Natural killer cell (primary cell): ENCODE data around the gene JPT2. TPM values are rescaled to one million over a fixed set of nuclear protein-coding genes. Genes with fewer than 3 reads are reported as not detected.

Source experiments
- ATAC-seq, 3 donors: fragments of 150-1000 bp in 2 of 3; fragments of 200-7000 bp in 1 of 3; cut with Tn5 transposase; 1 replicate in 1 of 3; 2 replicates in 2 of 3; pipeline ENCODE4 v1.10.0; 2021; ENCODE audit warnings: mild to moderate bottlenecking in 2 of 3, moderate library complexity in 2 of 3
- DNase-seq, 2 donors: peaks; one replicate each; pipeline versions ENCODE4 v3.0.0 to v3.0.0-alpha.2; 2013 to 2021; ENCODE audit warnings: mixed read lengths in 1 of 2
- H3K27ac ChIP-seq: one replicate; pipeline ENCODE4 v1.5.1; 2013; ENCODE audit warnings: mild to moderate bottlenecking, low read length
- H3K27me3 ChIP-seq: one replicate; pipeline ENCODE4 v1.6.1; 2013; ENCODE audit warnings: low read length; ENCODE audit not compliant: control insufficient read depth, insufficient read depth
- H3K36me3 ChIP-seq: one replicate; pipeline ENCODE4 v1.6.1; 2013; ENCODE audit warnings: low read length; ENCODE audit not compliant: control insufficient read depth, insufficient read depth
- H3K4me1 ChIP-seq: one replicate; pipeline ENCODE4 v1.6.1; 2013; ENCODE audit warnings: low read length; ENCODE audit not compliant: control insufficient read depth, insufficient read depth
- H3K4me3 ChIP-seq: one replicate; pipeline ENCODE4 v1.5.1; 2013; ENCODE audit warnings: low read length
- H3K9me3 ChIP-seq: one replicate; pipeline ENCODE4 v1.6.1; 2013; ENCODE audit warnings: low read length; ENCODE audit not compliant: control insufficient read depth, insufficient read depth
- H3K27ac Mint-ChIP-seq, 2 donors: one replicate each; pipeline ENCODE4 v1.8.0; 2022; ENCODE audit warnings: mild to moderate bottlenecking in 2 of 2, mixed read lengths in 2 of 2, moderate library complexity in 1 of 2
- H3K27me3 Mint-ChIP-seq, 2 donors: one replicate each; pipeline ENCODE4 v1.8.0; 2022; ENCODE audit warnings: low read depth in 2 of 2, mixed read lengths in 2 of 2
- H3K36me3 Mint-ChIP-seq: one replicate; pipeline ENCODE4 v1.8.0; 2022; ENCODE audit warnings: mixed read lengths
- H3K4me1 Mint-ChIP-seq, 2 donors: one replicate each; pipeline ENCODE4 v1.8.0; 2022; ENCODE audit warnings: mixed read lengths in 2 of 2
- H3K4me3 Mint-ChIP-seq: one replicate; pipeline ENCODE4 v1.8.0; 2022; ENCODE audit warnings: mild to moderate bottlenecking, moderate library complexity, mixed read lengths
- H3K9me3 Mint-ChIP-seq, 2 donors: one replicate each; pipeline ENCODE4 v1.8.0; 2022; ENCODE audit warnings: mixed read lengths in 2 of 2
- CTCF ChIP-seq: fragments of 200-600 bp; IDR thresholded peaks from one replicate; pipeline ENCODE4 v1.8.0; 2022; ENCODE audit warnings: antibody characterized with exemption
- WGBS: methylation state at CpG from one replicate; pipeline ENCODE4 v1.1.7; 2013; ENCODE audit warnings: missing lambda C conversion rate; ENCODE audit not compliant: insufficient coverage; 5-methylcytosine and 5-hydroxymethylcytosine counted together
- intact Hi-C: fragments of 100-400 bp; cut with micrococcal nuclease; formaldehyde crosslinking; loops from one replicate; pipeline ENCODE4 v1.14.2; 2022
- total RNA-seq, 4 donors: library from RNA; stranded (reverse); fragments of 120-200 nt in 1 of 4; gene quantifications; one replicate each; pipeline versions ENCODE4 v1.2.3 to v1.2.4, GENCODE V29; 2013 to 2022

Gene JPT2
- total RNA-seq, 3 donors from 2014 or later (not counting 1 experiment from before 2014, with no cell fraction given), result 12.2 to 28.4 (median 14.2) TPM

- Mint-ChIP-seq H3K36me3 (peaks cover 9% of the 10 kb centered on the region), H3K4me3 (no peak overlapping the region), H3K4me1 (no peaks in the 10 kb centered on the region), H3K27me3 (no peaks in the 10 kb centered on the region), H3K9me3 (no peaks in the 10 kb centered on the region), H3K27ac (no peak overlapping the region)
- intact Hi-C loops, result no loop called here
- ATAC-seq (no peak), DNase-seq (no peak)
- no peak for TF ChIP-seq CTCF
- Histone ChIP-seq H3K27ac (no peak overlapping the region), H3K9me3 (no peaks in the 10 kb centered on the region), H3K36me3 (peaks cover 49% of the 10 kb centered on the region), H3K27me3 (no peaks in the 10 kb centered on the region), H3K4me3 (no peak overlapping the region), H3K4me1 (no peaks in the 10 kb centered on the region)
- 94% methylated on average over 21 of the region's 21 CpGs for WGBS
Observed at GRCh38 chr16:1691956-1692355, 13.9 kb downstream of the JPT2 start.

GRCh38 chr16:1696863-1697262 is 18.8 kb downstream of the JPT2 start:
- no peaks in the 10 kb centered on the region for H3K9me3 Mint-ChIP-seq
- no peaks in the 10 kb centered on the region for H3K27me3 ChIP-seq
- H3K4me1 ChIP-seq, result no peaks in the 10 kb centered on the region
- H3K27ac ChIP-seq, result no peak overlapping the region
- TF ChIP-seq CTCF, result no peak
- WGBS, result 98% methylated on average over 5 of the region's 5 CpGs
- H3K27ac Mint-ChIP-seq, result no peak overlapping the region
- no peaks in the 10 kb centered on the region for H3K9me3 ChIP-seq
- no peak overlapping the region for H3K4me3 Mint-ChIP-seq
- H3K27me3 Mint-ChIP-seq, result no peaks in the 10 kb centered on the region
- intact Hi-C loops, result no loop called here
- peaks cover 9% of the 10 kb centered on the region for H3K36me3 Mint-ChIP-seq
- H3K4me1 Mint-ChIP-seq, result no peaks in the 10 kb centered on the region
- no peak overlapping the region for H3K4me3 ChIP-seq
- H3K36me3 ChIP-seq, result peaks cover 50% of the 10 kb centered on the region
- ATAC-seq, result no peak
- DNase-seq, result no peak

GRCh38 chr16:1698680-1699079 is 20.6 kb downstream of the JPT2 start:
- Mint-ChIP-seq H3K27me3 (no peaks in the 10 kb centered on the region), H3K9me3 (no peaks in the 10 kb centered on the region), H3K4me1 (no peaks in the 10 kb centered on the region), H3K4me3 (no peak overlapping the region), H3K27ac (no peak overlapping the region), H3K36me3 (peaks cover 3% of the 10 kb centered on the region)
- ATAC-seq (no peak), DNase-seq (no peak)
- H3K27me3 ChIP-seq, result no peaks in the 10 kb centered on the region
- WGBS, result 98% methylated on average over 10 of the region's 10 CpGs
- H3K9me3 ChIP-seq, result no peaks in the 10 kb centered on the region
- TF ChIP-seq CTCF, result no peak
- H3K36me3 ChIP-seq, result peaks cover 33% of the 10 kb centered on the region
- H3K4me3 ChIP-seq, result no peak overlapping the region
- intact Hi-C loops, result no loop called here
- no peak overlapping the region for H3K27ac ChIP-seq
- H3K4me1 ChIP-seq, result no peaks in the 10 kb centered on the region

- Mint-ChIP-seq H3K4me3 (no peak overlapping the region), H3K9me3 (no peaks in the 10 kb centered on the region), H3K27me3 (no peaks in the 10 kb centered on the region), H3K4me1 (peaks cover 0 to under 1% of the 10 kb centered on the region in 2 donors), H3K36me3 (no peaks in the 10 kb centered on the region), H3K27ac (no peak overlapping the region)
- 97% methylated on average over 3 of the region's 3 CpGs for WGBS
- no peak for TF ChIP-seq CTCF
- DNase-seq (no peak), ATAC-seq (no peak)
- Histone ChIP-seq H3K36me3 (peaks cover 24% of the 10 kb centered on the region), H3K27me3 (no peaks in the 10 kb centered on the region), H3K4me3 (no peak overlapping the region), H3K9me3 (no peaks in the 10 kb centered on the region), H3K4me1 (peaks cover 7% of the 10 kb centered on the region), H3K27ac (no peak overlapping the region)
- intact Hi-C loops, result loop anchor here (10.0 kb wide), 1 partner anchor 345 kb away; the partner anchor contains the start of genes GNPTG and TSR3
Observed at GRCh38 chr16:1700246-1700645, 22.2 kb downstream of the JPT2 start.
